Activated naive CD4-positive, alpha-beta T cell treated with anti-CD3 and anti-CD28 coated beads for 36 hours (primary cell): ENCODE measurements around the gene MAN1A1. TPM values are rescaled to one million over a fixed set of nuclear protein-coding genes. Genes with fewer than 3 reads are reported as not detected.

Experiments used
- CTCF ChIA-PET: fragments of 350-600 bp; sonication (Branson Sonifier 250); formaldehyde crosslinking; loops from one replicate; lab custom pipeline; 2021; ENCODE audit warnings: antibody characterized with exemption; lab: Charles Lee
- DNase-seq: peaks from one replicate; pipeline ENCODE4 v3.0.0-alpha.2; 2020
- H3K27ac Mint-ChIP-seq: one replicate; pipeline ENCODE4 v1.8.0; 2021; ENCODE audit warnings: mild to moderate bottlenecking, mixed read lengths
- H3K27me3 Mint-ChIP-seq: one replicate; pipeline ENCODE4 v1.8.0; 2021; ENCODE audit warnings: low read depth, mixed read lengths
- H3K36me3 Mint-ChIP-seq: one replicate; pipeline ENCODE4 v1.8.0; 2021; ENCODE audit warnings: low read depth, mixed read lengths
- H3K4me1 Mint-ChIP-seq: one replicate; pipeline ENCODE4 v1.8.0; 2021; ENCODE audit warnings: low read depth, mixed read lengths
- H3K4me3 Mint-ChIP-seq: one replicate; pipeline ENCODE4 v1.8.0; 2021; ENCODE audit warnings: mild to moderate bottlenecking, moderate library complexity, mixed read lengths
- H3K9me3 Mint-ChIP-seq: one replicate; pipeline ENCODE4 v1.8.0; 2021; ENCODE audit warnings: mixed read lengths
- intact Hi-C: fragments of 100-400 bp; cut with micrococcal nuclease; formaldehyde crosslinking; loops from one replicate; pipeline ENCODE4 v1.15.1; 2023
- total RNA-seq, 2 experiments: library from RNA; stranded (reverse); gene quantifications; one replicate each; pipeline ENCODE4 v1.2.3, GENCODE V29; 2021

The MAN1A1 gene
- total RNA-seq, 2 experiments from 2014 or later: 14.8 to 15.1 TPM

GRCh38 chr6:119344306-119344705 is 5.3 kb downstream of the MAN1A1 start:
- H3K9me3 Mint-ChIP-seq: no peaks in the 10 kb centered on the region
- no peak overlapping the region for H3K4me3 Mint-ChIP-seq
- intact Hi-C loops: loop anchor here (10.0 kb wide), 1 partner anchor 1670 kb away; the partner anchor contains the start of gene NUS1
- peaks cover 13% of the 10 kb centered on the region for H3K36me3 Mint-ChIP-seq
- H3K4me1 Mint-ChIP-seq: peaks cover 49% of the 10 kb centered on the region
- no peaks in the 10 kb centered on the region for H3K27me3 Mint-ChIP-seq
- CTCF ChIA-PET: no interaction called here
- no peak overlapping the region for H3K27ac Mint-ChIP-seq
- no peak for DNase-seq

DNA sequence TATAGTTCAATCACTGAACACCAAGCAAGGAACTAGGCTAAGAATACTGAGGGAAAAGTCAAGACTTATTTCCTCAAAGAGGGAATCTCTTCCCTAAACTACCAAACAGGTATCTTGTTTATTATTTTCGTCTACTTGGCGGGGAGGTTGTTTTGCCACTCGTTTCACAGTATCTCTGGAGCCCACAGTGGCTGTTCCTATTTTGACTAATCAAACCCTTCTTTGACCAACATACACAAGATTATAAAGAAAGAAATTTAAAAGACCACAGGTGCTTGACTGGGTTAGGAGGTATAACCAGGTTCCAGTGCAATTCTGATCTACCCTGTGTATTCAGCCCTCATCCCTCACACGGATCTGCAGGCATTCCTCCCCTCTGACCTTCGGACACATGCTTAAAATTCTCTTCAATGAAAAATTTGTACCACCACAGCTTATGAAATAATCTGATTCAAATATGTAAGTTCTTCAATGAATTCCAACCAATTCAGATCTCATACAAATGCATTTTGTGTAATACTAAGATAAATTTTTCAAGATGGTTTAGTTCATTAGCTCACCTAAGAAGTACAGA is 5.9 kb downstream of the MAN1A1 start:
- Mint-ChIP-seq H3K4me3 (no peak overlapping the region), H3K36me3 (peaks cover 13% of the 10 kb centered on the region), H3K27me3 (no peaks in the 10 kb centered on the region), H3K9me3 (no peaks in the 10 kb centered on the region), H3K27ac (no peak overlapping the region), H3K4me1 (peaks cover 51% of the 10 kb centered on the region)
- intact Hi-C loops: loop anchor here (10.0 kb wide), 1 partner anchor 1669 kb away; the partner anchor contains the start of gene NUS1
- DNase-seq: no peak
- CTCF ChIA-PET: interaction anchor here (1.2 kb wide), 1 partner anchor 9 kb away, joined by 3 read pairs; no protein-coding TSS in a partner anchor

- H3K36me3 Mint-ChIP-seq: peaks cover 11% of the 10 kb centered on the region
- DNase-seq: peak; percentile 34
- H3K9me3 Mint-ChIP-seq: no peaks in the 10 kb centered on the region
- peaks cover 51% of the 10 kb centered on the region for H3K4me1 Mint-ChIP-seq
- CTCF ChIA-PET: interaction anchor here (1.2 kb wide), 1 partner anchor 9 kb away, joined by 3 read pairs; no protein-coding TSS in a partner anchor
- intact Hi-C loops: loop anchor here (10.0 kb wide), 1 partner anchor 1668 kb away; the partner anchor contains the start of gene NUS1
- no peak overlapping the region for H3K4me3 Mint-ChIP-seq
- H3K27ac Mint-ChIP-seq: no peak overlapping the region
- H3K27me3 Mint-ChIP-seq: no peaks in the 10 kb centered on the region
Measured at GRCh38 chr6:119343167-119343566, 6.4 kb downstream of the MAN1A1 start.

DNA sequence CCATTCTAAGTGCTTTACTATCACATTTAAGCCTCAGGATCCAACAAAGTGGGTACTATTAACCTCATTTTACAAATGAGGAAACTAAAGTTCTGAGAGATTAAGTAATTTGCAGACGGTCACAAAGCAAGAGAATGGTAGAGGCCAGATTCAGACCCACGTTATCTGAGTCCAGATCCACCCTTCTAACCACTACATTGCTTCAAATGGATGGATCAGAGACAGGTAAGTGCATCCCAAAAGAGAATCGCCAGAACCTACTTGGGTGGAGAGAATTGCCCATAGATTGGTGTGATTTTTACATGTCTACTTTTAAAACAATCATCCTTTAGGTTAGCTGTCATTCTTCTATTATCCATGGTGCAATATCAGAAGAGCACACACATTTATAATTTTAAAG is 7.1 kb downstream of the MAN1A1 start:
- Mint-ChIP-seq H3K4me3 (no peak overlapping the region), H3K27ac (no peak overlapping the region), H3K9me3 (no peaks in the 10 kb centered on the region), H3K4me1 (peaks cover 51% of the 10 kb centered on the region), H3K36me3 (peaks cover 7% of the 10 kb centered on the region), H3K27me3 (no peaks in the 10 kb centered on the region)
- CTCF ChIA-PET: no interaction called here
- no peak for DNase-seq
- intact Hi-C loops: loop anchor here (10.0 kb wide), 1 partner anchor 1668 kb away; the partner anchor contains the start of gene NUS1

DNA sequence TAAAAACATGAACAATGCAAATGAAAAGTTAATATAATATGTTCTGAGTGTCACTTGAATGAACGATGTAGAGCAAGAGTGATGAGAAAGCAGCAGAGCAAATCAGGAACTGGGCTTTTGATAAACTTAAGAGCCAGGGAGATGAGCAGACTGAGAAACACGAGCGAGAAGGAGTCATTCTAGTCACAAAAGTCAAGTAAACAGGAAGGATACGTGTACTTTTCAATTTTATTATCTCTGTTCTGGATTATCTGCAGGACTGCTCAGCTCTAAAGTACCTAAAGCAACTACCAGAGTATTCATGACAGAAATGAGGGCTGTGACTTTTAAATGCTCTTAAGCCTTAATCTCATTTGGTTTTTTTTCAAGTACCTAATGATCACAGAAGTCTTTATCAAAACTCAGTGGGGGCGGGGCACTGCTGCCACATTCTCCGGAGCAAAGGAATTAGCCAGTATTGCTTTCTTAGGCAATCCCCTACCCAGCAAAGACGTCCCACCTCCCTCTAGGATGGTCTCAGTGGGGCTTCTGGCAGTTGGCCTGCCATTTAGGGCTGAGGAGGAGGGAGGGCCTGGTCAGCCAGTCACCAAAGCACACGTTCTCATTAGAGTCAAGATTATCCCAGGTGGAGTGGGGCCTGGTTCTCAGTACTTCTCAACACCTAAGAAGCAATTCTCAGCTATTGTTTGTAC is 8.6 kb downstream of the MAN1A1 start:
- H3K4me3 Mint-ChIP-seq: no peak overlapping the region
- intact Hi-C loops: loop anchor here (10.0 kb wide), 1 partner anchor 1666 kb away; the partner anchor contains the start of gene NUS1
- DNase-seq: no peak
- H3K27ac Mint-ChIP-seq: no peak overlapping the region
- no peaks in the 10 kb centered on the region for H3K27me3 Mint-ChIP-seq
- peaks cover 50% of the 10 kb centered on the region for H3K4me1 Mint-ChIP-seq
- H3K9me3 Mint-ChIP-seq: no peaks in the 10 kb centered on the region
- CTCF ChIA-PET: interaction anchor here (0.6 kb wide), 1 partner anchor 10 kb away, joined by 3 read pairs; no protein-coding TSS in a partner anchor
- peaks cover 3% of the 10 kb centered on the region for H3K36me3 Mint-ChIP-seq

GRCh38 chr6:119339941-119340456 is 9.6 kb downstream of the MAN1A1 start:
- no peak for DNase-seq
- Mint-ChIP-seq H3K4me3 (no peak overlapping the region), H3K9me3 (no peaks in the 10 kb centered on the region), H3K27ac (no peak overlapping the region), H3K27me3 (no peaks in the 10 kb centered on the region), H3K4me1 (peaks cover 45% of the 10 kb centered on the region), H3K36me3 (peaks cover 3% of the 10 kb centered on the region)
- intact Hi-C loops: loop anchor here (10.0 kb wide), 1 partner anchor 1665 kb away; the partner anchor contains the start of gene NUS1
- CTCF ChIA-PET: interaction anchor here (0.6 kb wide), 2 partner anchors 11 to 188 kb away, joined by 3 read pairs; no protein-coding TSS in a partner anchor

GRCh38 chr6:119337762-119338161 is 11.8 kb downstream of the MAN1A1 start:
- no peaks in the 10 kb centered on the region for H3K9me3 Mint-ChIP-seq
- no peak overlapping the region for H3K4me3 Mint-ChIP-seq
- intact Hi-C loops: loop anchor here (2.0 kb wide), 1 partner anchor 493 kb away; no protein-coding TSS in a partner anchor
- H3K27ac Mint-ChIP-seq: no peak overlapping the region
- CTCF ChIA-PET: interaction anchor here (0.6 to 0.7 kb wide), 2 partner anchors 82 to 642 kb away, joined by 3 to 6 read pairs; no protein-coding TSS in a partner anchor
- H3K4me1 Mint-ChIP-seq: peaks cover 33% of the 10 kb centered on the region
- DNase-seq: no peak
- H3K36me3 Mint-ChIP-seq: peaks cover 3% of the 10 kb centered on the region
- H3K27me3 Mint-ChIP-seq: no peaks in the 10 kb centered on the region

DNA sequence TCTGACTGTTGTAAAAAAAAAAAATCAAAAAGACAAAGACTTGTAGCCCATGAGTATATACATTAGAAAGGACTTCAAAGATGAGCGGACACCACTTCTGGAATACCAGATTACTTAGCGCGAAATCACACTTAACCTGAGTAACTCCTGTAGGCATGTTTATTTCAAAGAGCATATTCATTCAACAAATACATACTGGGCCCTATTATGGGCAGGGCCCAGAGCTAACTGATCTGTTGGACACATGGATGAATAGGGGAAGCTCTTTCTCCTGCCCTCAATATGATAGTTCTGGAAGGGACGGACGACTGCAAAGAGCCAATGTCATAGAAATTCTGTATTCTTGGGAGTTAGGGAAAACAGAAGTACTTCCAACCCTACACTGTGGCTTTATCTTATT is 12.3 kb downstream of the MAN1A1 start:
- CTCF ChIA-PET: interaction anchor here (0.6 to 0.7 kb wide), 2 partner anchors 82 to 642 kb away, joined by 3 to 6 read pairs; no protein-coding TSS in a partner anchor
- no peak for DNase-seq
- Mint-ChIP-seq H3K4me1 (peaks cover 32% of the 10 kb centered on the region), H3K27me3 (no peaks in the 10 kb centered on the region), H3K4me3 (no peak overlapping the region), H3K9me3 (no peaks in the 10 kb centered on the region), H3K36me3 (peaks cover 3% of the 10 kb centered on the region), H3K27ac (no peak overlapping the region)
- intact Hi-C loops: loop anchor here (2.0 kb wide), 1 partner anchor 492 kb away; no protein-coding TSS in a partner anchor

DNA sequence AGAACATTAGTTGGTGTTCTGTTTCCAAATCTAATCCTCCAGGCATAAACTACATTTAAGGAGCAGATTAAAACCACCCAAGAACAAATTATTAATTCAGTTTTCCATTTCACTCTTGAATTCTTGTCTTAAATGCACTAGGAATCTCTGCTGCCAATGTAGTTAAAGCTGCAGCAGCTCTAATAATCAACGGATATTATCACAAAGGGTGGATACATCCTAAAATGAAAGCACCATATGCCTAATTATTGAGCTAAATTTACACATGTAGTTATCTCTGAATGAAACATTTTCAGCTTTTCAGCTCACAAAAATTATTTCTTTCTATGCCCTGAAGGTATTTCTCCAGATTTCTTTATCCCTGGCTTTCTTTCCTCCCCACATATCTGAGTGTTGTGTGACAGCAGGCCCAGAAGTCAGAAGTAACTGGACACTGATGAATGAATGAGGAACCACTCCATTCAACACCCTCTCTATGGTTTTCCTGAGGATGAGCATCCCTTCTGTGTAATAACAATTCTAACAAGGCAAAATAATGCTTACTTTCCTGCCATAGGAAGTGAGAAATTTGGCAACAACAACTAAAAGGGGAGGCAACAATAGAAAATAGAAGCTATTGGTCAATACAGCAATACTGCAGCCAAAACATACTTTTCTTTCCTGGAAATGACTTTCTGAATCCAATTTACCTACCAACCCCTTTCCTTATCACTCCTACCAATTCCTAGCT is 14.9 kb downstream of the MAN1A1 start:
- no peak overlapping the region for H3K27ac Mint-ChIP-seq
- no peaks in the 10 kb centered on the region for H3K9me3 Mint-ChIP-seq
- no peaks in the 10 kb centered on the region for H3K27me3 Mint-ChIP-seq
- CTCF ChIA-PET: interaction anchor here (0.7 to 2.2 kb wide), 7 partner anchors 9 to 128 kb away, joined by 3 to 12 read pairs (median 3); no protein-coding TSS in a partner anchor
- intact Hi-C loops: loop anchor here (5.0 kb wide), 1 partner anchor 643 kb away; no protein-coding TSS in a partner anchor
- H3K4me1 Mint-ChIP-seq: peaks cover 21% of the 10 kb centered on the region
- no peak for DNase-seq
- no peaks in the 10 kb centered on the region for H3K36me3 Mint-ChIP-seq
- H3K4me3 Mint-ChIP-seq: no peak overlapping the region

DNA sequence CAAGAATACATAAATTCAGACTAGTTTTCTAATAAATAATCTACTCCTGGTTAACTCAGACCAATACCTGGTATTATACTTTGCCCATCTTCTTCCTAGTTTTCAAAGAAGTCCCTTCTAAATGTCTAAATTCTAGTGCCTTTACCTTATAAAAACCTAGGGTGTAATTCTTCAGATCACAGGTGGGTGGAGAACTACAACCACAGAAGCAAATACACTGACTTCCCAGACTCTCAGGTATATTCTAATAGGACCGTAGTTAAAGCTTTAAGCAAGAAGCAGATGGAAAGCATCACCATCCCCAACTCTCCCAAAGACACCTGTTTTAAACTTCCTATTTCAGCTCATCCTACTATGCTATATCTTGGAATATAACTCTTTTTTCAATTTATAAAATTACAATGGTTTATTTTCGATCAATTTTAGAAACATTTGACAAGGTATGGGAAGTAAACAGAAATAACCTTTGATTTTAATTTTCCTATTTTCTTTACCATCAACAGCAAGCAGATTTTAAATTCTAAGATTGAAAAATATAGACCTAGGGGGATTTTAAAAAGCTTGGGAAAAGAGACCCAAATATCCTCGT is 15.8 kb downstream of the MAN1A1 start:
- intact Hi-C loops: loop anchor here (5.0 kb wide), 1 partner anchor 644 kb away; no protein-coding TSS in a partner anchor
- no peaks in the 10 kb centered on the region for H3K27me3 Mint-ChIP-seq
- CTCF ChIA-PET: interaction anchor here (0.7 to 2.2 kb wide), 9 partner anchors 9 to 269 kb away, joined by 3 to 12 read pairs (median 3); no protein-coding TSS in a partner anchor
- peaks cover 19% of the 10 kb centered on the region for H3K4me1 Mint-ChIP-seq
- no peak overlapping the region for H3K4me3 Mint-ChIP-seq
- H3K27ac Mint-ChIP-seq: no peak overlapping the region
- H3K9me3 Mint-ChIP-seq: no peaks in the 10 kb centered on the region
- no peaks in the 10 kb centered on the region for H3K36me3 Mint-ChIP-seq
- no peak for DNase-seq

GRCh38 chr6:119333063-119333609 is 16.4 kb downstream of the MAN1A1 start:
- DNase-seq: no peak
- Mint-ChIP-seq H3K27ac (no peak overlapping the region), H3K4me1 (peaks cover 19% of the 10 kb centered on the region), H3K27me3 (no peaks in the 10 kb centered on the region), H3K4me3 (no peak overlapping the region), H3K9me3 (no peaks in the 10 kb centered on the region), H3K36me3 (no peaks in the 10 kb centered on the region)
- intact Hi-C loops: loop anchor here (5.0 kb wide), 1 partner anchor 644 kb away; no protein-coding TSS in a partner anchor
- CTCF ChIA-PET: interaction anchor here (1.0 to 2.2 kb wide), 6 partner anchors 14 to 270 kb away, joined by 3 to 12 read pairs (median 6); no protein-coding TSS in a partner anchor
